ENCODE results near the gene EHD1. TPM values are rescaled to one million over a fixed set of nuclear protein-coding genes. Genes with fewer than 3 reads are reported as not detected.

Gene EHD1
- total RNA-seq, 1 donor from 2014 or later, result 357 TPM

DNA sequence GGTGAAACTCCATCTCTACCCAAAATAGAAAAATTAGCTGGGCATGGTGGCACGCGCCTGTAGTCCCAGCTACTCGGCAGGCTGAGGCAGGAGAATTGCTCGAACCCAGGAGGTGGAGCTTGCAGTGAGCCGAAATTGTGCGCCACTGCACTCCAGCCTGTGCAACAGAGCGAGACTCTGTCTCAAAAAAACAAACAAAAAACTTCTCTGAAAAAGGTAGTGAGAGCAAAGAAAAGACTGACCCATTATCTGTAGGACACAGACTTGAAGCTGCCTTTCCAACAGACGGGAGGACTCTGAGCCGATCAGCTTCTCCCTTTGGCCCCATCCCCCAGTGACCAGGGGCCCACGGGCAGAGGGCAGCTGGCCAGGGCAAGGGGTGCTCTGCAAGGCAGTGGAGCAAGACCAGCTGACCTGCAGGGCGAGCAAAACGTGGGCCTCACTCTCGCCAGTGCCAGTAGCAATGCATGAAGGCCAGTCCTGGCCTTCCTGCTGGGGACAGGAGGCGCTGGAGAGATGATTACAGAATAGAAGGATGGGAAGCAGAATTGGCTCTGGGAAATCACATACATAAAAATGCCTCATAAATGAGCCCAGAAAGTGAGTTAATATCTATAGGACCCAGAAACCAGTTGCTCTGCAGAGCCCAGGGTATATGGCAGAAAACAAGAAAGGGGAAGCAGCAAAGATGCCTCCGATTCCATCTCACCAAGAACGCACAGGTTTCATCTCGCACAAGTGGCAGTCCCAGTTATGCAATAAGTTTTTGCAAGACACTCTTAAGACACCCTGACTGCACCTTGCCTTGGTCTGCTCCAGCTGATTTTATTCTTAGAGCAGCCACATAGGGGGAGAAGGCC is 2.8 kb downstream of the EHD1 start:
- no peak for ATAC-seq (ENCODE audit: low read depth)
- DNase-seq, result no peak
- TF ChIP-seq, protein P1, sequence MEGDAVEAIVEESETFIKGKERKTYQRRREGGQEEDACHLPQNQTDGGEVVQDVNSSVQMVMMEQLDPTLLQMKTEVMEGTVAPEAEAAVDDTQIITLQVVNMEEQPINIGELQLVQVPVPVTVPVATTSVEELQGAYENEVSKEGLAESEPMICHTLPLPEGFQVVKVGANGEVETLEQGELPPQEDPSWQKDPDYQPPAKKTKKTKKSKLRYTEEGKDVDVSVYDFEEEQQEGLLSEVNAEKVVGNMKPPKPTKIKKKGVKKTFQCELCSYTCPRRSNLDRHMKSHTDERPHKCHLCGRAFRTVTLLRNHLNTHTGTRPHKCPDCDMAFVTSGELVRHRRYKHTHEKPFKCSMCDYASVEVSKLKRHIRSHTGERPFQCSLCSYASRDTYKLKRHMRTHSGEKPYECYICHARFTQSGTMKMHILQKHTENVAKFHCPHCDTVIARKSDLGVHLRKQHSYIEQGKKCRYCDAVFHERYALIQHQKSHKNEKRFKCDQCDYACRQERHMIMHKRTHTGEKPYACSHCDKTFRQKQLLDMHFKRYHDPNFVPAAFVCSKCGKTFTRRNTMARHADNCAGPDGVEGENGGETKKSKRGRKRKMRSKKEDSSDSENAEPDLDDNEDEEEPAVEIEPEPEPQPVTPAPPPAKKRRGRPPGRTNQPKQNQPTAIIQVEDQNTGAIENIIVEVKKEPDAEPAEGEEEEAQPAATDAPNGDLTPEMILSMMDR (IDR thresholded peaks at IDR 0.05), result no peak
- peak overlapping the region; percentile 73 for H3K27ac Mint-ChIP-seq
- H3K4me1 Mint-ChIP-seq, result peaks cover 78% of the 10 kb centered on the region
- no peaks in the 10 kb centered on the region for H3K27me3 Mint-ChIP-seq
- ChIA-PET POLR2A (interaction anchor here (0.7 to 27.8 kb wide), 6 partner anchors 9 to 260 kb away, joined by 3 to 1194 read pairs (median 8); partner anchors contain the start of gene CDC42BPG), CTCF (interaction anchor here (1.0 to 11.5 kb wide), 8 partner anchors 10 to 24 kb away, joined by 3 to 163 read pairs (median 6); no protein-coding TSS in a partner anchor)
- no peaks in the 10 kb centered on the region for H3K9me3 Mint-ChIP-seq
- intact Hi-C loops (cut with micrococcal nuclease), result no loop called here
- H3K36me3 Mint-ChIP-seq (ENCODE audit: low read depth), result peaks cover 70% of the 10 kb centered on the region
- peak overlapping the region; percentile 97 for H3K4me3 Mint-ChIP-seq

DNA sequence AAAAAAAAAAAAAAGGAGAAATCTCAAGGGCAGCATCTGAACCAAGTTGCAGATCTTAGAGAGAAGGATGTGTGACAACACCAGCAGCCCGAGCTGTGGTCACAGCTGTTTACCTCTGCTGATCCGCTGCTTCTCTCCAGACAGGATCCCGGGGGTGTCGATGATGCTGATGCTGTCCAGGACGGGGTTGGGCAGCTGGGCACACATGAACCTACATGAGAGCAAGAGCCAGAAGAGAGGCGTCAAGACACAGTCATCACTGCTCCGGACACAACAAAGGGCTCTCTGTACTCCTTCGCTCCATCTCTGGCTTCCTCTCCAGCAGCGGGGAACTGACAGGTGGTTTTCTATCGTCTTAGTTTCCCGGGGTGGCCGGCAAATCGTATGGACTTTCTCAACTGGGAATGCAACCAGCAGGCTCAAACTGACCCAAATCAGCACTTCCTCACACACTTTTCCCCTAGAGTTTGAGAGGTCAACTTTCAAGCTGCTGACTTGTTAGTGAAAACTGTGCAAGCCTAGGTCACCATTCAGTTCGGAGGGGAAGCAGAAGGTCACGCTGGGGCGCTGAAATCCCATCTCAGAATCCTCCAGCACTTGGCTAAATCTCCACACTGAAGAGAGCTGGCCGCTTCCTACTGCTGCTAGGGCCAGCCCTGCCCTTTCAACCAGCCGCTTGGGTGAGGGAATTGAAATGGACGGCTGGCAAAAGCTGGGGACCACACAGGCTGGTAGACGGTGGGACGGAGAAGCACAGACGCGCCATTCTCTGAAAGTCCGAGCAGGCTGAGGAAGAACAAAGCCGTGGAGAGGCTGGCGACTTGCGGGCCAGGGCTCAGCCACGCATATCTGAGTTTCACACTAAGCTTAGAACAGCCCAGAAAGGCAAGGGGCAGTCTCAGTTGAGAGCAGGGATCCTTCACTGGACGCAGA is 3.8 kb downstream of the EHD1 start:
- POLR2A ChIA-PET, result interaction anchor here (0.6 to 27.8 kb wide), 9 partner anchors 10 to 692 kb away, joined by 3 to 1194 read pairs (median 5); partner anchors contain the start of genes ARL2 and CDC42BPG
- intact Hi-C loops (cut with micrococcal nuclease), result no loop called here
- peak overlapping the region; percentile 73 for H3K27ac Mint-ChIP-seq

DNA sequence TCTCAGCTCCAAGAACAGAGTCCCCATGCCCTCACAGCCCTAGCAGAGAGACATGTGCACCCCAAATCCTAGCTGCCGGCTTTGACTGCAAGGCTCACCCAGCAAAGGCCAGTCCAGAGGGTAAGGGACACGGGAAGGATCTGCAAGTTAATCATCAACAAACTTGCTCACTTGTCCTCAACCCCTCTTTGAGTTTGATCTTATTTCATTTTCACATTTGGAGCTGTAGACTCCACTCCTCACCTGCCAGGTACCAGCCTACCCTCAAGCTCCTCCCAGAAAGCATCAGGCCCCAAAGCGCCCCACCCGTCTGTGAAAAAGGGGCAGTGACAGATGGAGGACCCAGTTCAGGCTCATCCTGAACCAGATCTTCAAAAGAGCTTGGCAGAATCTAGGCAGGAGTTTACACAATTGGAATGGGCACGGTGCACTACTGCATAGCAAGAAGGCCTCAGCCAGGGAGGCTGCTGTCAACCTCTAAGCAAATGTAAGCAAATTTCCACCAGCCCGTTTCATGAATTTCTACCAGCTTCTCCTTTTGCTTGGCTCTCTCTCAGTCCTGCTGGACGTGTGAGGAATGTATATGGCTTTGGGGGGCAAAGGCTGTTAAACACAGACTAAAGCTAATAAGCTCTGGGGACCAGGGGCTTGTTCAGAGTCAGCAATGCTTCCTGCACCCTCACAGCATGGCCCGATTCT is 5.5 kb downstream of the EHD1 start:
- no peak for ATAC-seq (ENCODE audit: low read depth)
- Mint-ChIP-seq H3K4me1 (peaks cover 88% of the 10 kb centered on the region), H3K36me3 (ENCODE audit: low read depth) (peaks cover 86% of the 10 kb centered on the region), H3K27me3 (no peaks in the 10 kb centered on the region), H3K27ac (peak overlapping the region; percentile 53), H3K9me3 (no peaks in the 10 kb centered on the region), H3K4me3 (peak overlapping the region; percentile 52)
- DNase-seq, result no peak
- ChIA-PET CTCF (interaction anchor here (0.9 to 11.5 kb wide), 5 partner anchors 11 to 22 kb away, joined by 3 to 163 read pairs (median 7); no protein-coding TSS in a partner anchor), POLR2A (interaction anchor here (0.6 to 27.8 kb wide), 6 partner anchors 10 to 1018 kb away, joined by 3 to 1194 read pairs (median 3); partner anchors contain the start of genes CCDC85B and CDC42BPG)
- intact Hi-C loops (cut with micrococcal nuclease), result no loop called here
- TF ChIP-seq, protein P1 (IDR thresholded peaks at IDR 0.05), result no peak

More for the DNA sequence above, 3.8 kb downstream of the EHD1 start:
- CTCF ChIA-PET, result interaction anchor here (1.0 to 11.5 kb wide), 6 partner anchors 9 to 23 kb away, joined by 3 to 163 read pairs (median 6); no protein-coding TSS in a partner anchor
- H3K4me3 Mint-ChIP-seq, result peak overlapping the region; percentile 97
- peaks cover 76% of the 10 kb centered on the region for H3K36me3 Mint-ChIP-seq (ENCODE audit: low read depth)
- ATAC-seq (ENCODE audit: low read depth) (no peak), DNase-seq (no peak)
- H3K27me3 Mint-ChIP-seq, result no peaks in the 10 kb centered on the region
- peaks cover 78% of the 10 kb centered on the region for H3K4me1 Mint-ChIP-seq
- no peaks in the 10 kb centered on the region for H3K9me3 Mint-ChIP-seq
- TF ChIP-seq, protein P1 (IDR thresholded peaks at IDR 0.05), result no peak

DNA sequence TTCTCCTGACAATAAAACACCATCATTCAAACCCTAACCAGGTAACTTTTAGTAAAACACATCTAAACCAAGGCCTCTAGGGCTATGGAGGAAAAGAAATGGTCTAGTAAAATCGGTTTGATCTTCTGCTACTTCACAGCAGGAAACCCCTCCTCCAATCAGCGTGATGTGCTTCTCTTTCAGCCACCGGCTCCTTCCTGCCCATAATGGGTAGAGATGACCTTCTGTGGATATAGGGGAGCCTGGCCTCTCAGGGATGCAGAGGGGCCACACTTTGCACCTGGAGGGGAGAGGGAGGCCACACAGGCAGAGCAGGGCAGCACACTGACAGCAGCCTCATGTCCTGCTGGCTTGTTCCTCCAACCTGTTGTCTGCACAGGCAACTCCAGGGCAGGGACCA is 6.9 kb downstream of the EHD1 start:
- peak overlapping the region; percentile 63 for H3K27ac Mint-ChIP-seq
- TF ChIP-seq, protein P1 (IDR thresholded peaks at IDR 0.05), result no peak
- H3K27me3 Mint-ChIP-seq, result no peaks in the 10 kb centered on the region
- peaks cover 93% of the 10 kb centered on the region for H3K4me1 Mint-ChIP-seq
- POLR2A ChIA-PET, result interaction anchor here (27.8 kb wide), 1 partner anchor 14 kb away, joined by 1194 read pairs; the partner anchor contains the start of gene CDC42BPG
- peaks cover 85% of the 10 kb centered on the region for H3K36me3 Mint-ChIP-seq (ENCODE audit: low read depth)
- CTCF ChIA-PET, result no interaction called here
- H3K9me3 Mint-ChIP-seq, result no peaks in the 10 kb centered on the region
- ATAC-seq (ENCODE audit: low read depth), result no peak
- peak overlapping the region; percentile 73 for H3K4me3 Mint-ChIP-seq
- intact Hi-C loops (cut with micrococcal nuclease), result no loop called here
- no peak for DNase-seq
